ENCODE results near the gene ADGRF3. TPM values are rescaled to one million over a fixed set of nuclear protein-coding genes. Genes with fewer than 3 reads are reported as not detected.

The ADGRF3 gene
- total RNA-seq, result under 0.01 and 0.38 TPM in 2 replicates

GRCh38 chr2:26346454-26347053 is at the start of gene ADGRF3:
Gene ADGRF3, minus strand, starts transcription at chr2:26346789. Its CDS starts 555 bp downstream, at chr2:26346234.

GRCh38 chr2:26345545-26346453 is 790 bp downstream of the ADGRF3 start, which contains the start of gene SELENOI:
Gene SELENOI, plus strand, starts transcription at chr2:26346143. Its CDS starts 90 bp downstream, at chr2:26346233.

Other genes with a start within 250 kb of the ADGRF3 start
- gene GAREM2, start 173.7 kb downstream of the ADGRF3 start, total RNA-seq, result 1.5 and 7.2 TPM in 2 replicates
- 162 and 170 TPM in 2 replicates for gene HADHA, start 102.2 kb downstream of the ADGRF3 start, total RNA-seq
- gene HADHB, start 101.8 kb downstream of the ADGRF3 start, total RNA-seq, result 108 and 111 TPM in 2 replicates
- gene SELENOI, start 646 bp downstream of the ADGRF3 start, total RNA-seq, result 12.1 and 23.3 TPM in 2 replicates
- gene DRC1, start 55.1 kb upstream of the ADGRF3 start, total RNA-seq, result 0.29 and 0.33 TPM in 2 replicates
- gene OTOF, start 131.3 kb upstream of the ADGRF3 start, total RNA-seq, result 1.4 and 2.3 TPM in 2 replicates